ENCODE data around the gene RNF222.
A peak's percentile ranks its signal among the peaks of the same experiment; 100 is the strongest.

RNF222 gene

DNA sequence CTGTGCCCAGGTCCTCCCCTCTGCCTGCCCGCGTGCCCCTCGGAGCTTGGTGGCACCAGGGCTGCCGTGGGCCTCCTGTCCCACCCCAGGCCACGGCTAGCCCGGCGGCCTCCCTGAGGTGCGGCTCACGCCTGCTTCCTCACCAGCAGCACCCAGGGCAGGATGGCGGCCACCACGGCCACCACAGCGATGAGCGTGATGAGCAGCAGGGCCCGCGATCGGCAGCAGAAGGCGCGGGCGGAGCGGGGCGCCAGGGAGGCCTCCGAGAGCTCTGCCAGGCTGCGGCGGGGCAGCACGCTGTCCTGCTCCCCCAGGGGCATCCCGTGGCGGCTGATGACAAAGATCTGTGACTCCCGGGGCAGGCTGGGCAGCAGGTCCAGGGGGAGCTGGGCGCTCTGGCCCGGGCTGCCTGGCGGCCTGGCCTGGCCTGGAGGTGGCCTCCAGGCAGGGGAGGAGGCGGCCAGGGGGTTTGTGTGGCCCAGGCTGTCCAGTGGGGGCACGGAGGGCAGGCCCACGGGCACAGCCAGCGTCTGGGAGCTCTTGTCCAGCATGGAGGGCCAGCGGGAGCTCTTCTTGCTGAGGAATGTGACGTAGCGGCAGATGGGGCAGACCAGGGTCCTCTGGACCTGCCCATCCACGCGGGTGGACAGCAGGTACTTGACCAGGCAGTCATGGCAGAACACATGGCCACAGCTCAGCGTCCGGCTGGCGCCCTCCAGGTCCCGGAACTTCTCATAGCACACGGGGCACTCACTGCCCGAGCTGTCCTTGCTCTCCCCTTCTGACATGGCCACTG lies 4.8 kb downstream of the RNF222 start:
- Histone ChIP-seq H3K36me3 (ENCODE audit: insufficient read depth, low read length) (no peaks in the 10 kb centered on the region), H3K4me3 (no peak overlapping the region), H3K27ac (no peak overlapping the region), H3K9ac (ENCODE audit: insufficient read length) (no peak overlapping the region), H3K9me3 (ENCODE audit: low read depth, low read length) (no peaks in the 10 kb centered on the region)
- DNase-seq (ENCODE audit: low read depth, low spot score), result no peak
- TF ChIP-seq POLR2AphosphoS5 (IDR thresholded peaks at IDR 0.05; ENCODE audit: borderline replicate concordance, low read depth, low read length) (no peak), EZH2 (IDR thresholded peaks at IDR 0.05) (no peak), FOXP2 (optimal IDR thresholded peaks at IDR 0.05; ENCODE audit: control extremely low read depth, extremely low read length, insufficient read depth) (no peak)

DNA sequence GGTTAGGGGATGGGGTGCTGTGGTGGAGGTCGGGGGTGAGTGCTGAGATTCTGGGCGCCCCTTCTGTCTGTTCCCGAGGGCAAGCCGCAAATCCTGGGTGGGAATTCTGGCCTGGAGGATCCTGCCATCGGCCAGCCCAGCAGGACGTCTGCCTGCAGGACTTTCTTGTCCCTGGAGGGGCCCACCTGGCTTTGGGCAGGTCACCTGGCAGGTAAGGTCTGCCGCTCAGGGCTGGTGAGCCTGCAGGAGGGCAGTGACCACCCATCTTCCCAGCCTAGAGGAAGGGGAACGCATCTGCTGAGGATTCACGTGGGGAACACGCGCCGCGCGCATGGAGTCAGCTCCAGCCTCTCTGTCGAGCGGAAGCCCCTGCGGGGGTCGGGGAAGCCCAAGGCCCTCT lies 5.4 kb downstream of the RNF222 start:
- no peak for TF ChIP-seq EZH2 (IDR thresholded peaks at IDR 0.05)
- no peak for TF ChIP-seq POLR2AphosphoS5 (IDR thresholded peaks at IDR 0.05; ENCODE audit: borderline replicate concordance, low read depth, low read length)
- no peak for TF ChIP-seq FOXP2 (optimal IDR thresholded peaks at IDR 0.05; ENCODE audit: control extremely low read depth, extremely low read length, insufficient read depth)
- H3K27ac ChIP-seq, result no peak overlapping the region

DNA sequence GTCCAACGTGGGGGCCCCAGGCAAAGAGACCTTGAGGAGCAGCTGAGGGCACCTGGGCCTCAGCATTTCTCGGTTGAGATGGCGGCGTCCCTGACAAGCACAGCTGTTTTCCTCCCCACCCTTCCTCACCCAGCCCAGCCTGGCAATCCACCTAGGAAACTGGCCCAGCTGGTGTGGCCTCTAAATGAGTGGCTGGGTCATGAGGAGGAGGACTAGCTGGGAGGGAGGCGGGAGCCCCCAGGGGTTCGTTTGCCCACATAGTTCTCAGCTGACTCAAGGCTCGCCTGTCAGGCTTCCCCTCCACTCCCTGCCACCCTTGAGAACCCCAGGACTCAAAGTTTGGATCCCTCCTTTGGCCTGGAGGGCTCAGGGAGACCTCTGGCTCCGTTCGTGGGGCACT lies 5.9 kb downstream of the RNF222 start:
- DNase-seq (ENCODE audit: low read depth, low spot score), result no peak
- H3K9me3 ChIP-seq (ENCODE audit: low read depth, low read length), result no peaks in the 10 kb centered on the region
- H3K9ac ChIP-seq (ENCODE audit: insufficient read length), result no peak overlapping the region
- no peak overlapping the region for H3K27ac ChIP-seq
- H3K36me3 ChIP-seq (ENCODE audit: insufficient read depth, low read length), result no peaks in the 10 kb centered on the region
- no peak for TF ChIP-seq POLR2AphosphoS5 (IDR thresholded peaks at IDR 0.05; ENCODE audit: borderline replicate concordance, low read depth, low read length)
- TF ChIP-seq FOXP2 (optimal IDR thresholded peaks at IDR 0.05; ENCODE audit: control extremely low read depth, extremely low read length, insufficient read depth), result no peak
- TF ChIP-seq EZH2 (IDR thresholded peaks at IDR 0.05), result no peak
- H3K4me3 ChIP-seq, result no peak overlapping the region

More for the DNA sequence above, 5.4 kb downstream of the RNF222 start:
- H3K4me3 ChIP-seq, result no peak overlapping the region
- H3K9me3 ChIP-seq (ENCODE audit: low read depth, low read length), result no peaks in the 10 kb centered on the region
- H3K9ac ChIP-seq (ENCODE audit: insufficient read length), result no peak overlapping the region
- DNase-seq (ENCODE audit: low read depth, low spot score), result no peak
- H3K36me3 ChIP-seq (ENCODE audit: insufficient read depth, low read length), result no peaks in the 10 kb centered on the region

DNA sequence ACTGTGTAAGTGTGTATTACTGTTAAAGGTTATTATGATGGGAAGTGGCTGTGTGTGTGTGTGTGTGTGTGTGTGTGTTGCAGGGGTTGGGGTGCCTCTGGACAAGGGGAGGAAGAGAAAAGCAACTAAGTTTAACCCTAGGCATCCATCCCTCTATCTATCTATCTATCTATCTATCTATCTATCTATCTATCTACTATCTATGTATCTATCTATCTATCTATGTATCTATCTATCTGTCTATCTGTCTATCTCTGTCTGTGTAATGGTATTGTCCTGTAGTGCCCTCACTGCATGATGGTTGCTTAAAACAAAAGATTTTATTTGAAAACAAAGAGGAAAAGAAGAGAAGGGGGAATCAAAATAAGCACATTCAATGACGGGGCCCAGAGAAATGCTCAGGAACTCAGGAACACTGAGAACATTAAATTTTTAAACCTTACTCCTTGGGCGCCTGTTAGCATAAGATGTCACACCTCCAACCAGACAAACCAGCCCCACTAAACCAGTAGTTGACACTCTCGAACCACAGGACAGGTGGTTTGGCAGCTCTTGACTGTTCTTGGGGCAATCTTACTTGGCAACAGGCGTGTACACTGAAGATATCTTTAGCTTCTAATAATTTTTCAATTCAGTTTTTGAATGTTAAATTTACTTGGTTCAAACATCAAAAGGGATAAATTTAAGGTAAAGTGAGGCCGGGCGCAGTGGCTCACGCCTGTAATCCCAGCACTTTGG lies 9.5 kb downstream of the RNF222 start:
- Histone ChIP-seq H3K9me3 (ENCODE audit: low read depth, low read length) (no peaks in the 10 kb centered on the region), H3K27ac (no peak overlapping the region), H3K4me3 (no peak overlapping the region), H3K9ac (ENCODE audit: insufficient read length) (no peak overlapping the region), H3K36me3 (ENCODE audit: insufficient read depth, low read length) (no peaks in the 10 kb centered on the region)
- no peak for DNase-seq (ENCODE audit: low read depth, low spot score)
- TF ChIP-seq POLR2AphosphoS5 (IDR thresholded peaks at IDR 0.05; ENCODE audit: borderline replicate concordance, low read depth, low read length), result no peak
- TF ChIP-seq FOXP2 (optimal IDR thresholded peaks at IDR 0.05; ENCODE audit: control extremely low read depth, extremely low read length, insufficient read depth), result no peak
- TF ChIP-seq EZH2 (IDR thresholded peaks at IDR 0.05), result no peak

DNA sequence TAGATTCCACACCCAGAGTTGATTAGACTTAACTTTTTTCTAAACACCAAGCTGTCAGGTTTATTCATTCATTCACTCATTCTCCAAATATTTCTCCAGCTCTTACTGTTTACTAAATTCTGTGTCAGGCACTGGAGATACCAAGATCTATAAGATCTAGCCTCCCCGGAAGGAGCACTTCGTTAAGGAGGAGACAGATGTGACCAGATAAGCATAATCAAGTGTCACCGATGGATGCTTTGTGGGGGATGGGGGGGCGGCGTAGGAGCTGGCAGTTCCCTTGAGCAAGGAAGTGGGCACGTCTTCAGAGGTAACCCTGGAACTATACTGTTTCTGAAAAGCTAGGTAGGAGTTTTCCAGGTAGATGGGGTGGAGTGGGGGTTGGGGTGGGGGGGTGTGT lies 10.8 kb downstream of the RNF222 start:
- no peak overlapping the region for H3K27ac ChIP-seq
- no peak for DNase-seq (ENCODE audit: low read depth, low spot score)
- H3K9me3 ChIP-seq (ENCODE audit: low read depth, low read length), result no peaks in the 10 kb centered on the region
- no peak overlapping the region for H3K4me3 ChIP-seq
- H3K9ac ChIP-seq (ENCODE audit: insufficient read length), result no peak overlapping the region
- TF ChIP-seq FOXP2 (optimal IDR thresholded peaks at IDR 0.05; ENCODE audit: control extremely low read depth, extremely low read length, insufficient read depth) (no peak), EZH2 (IDR thresholded peaks at IDR 0.05) (no peak)
- peaks cover 5% of the 10 kb centered on the region for H3K36me3 ChIP-seq (ENCODE audit: insufficient read depth, low read length)

DNA sequence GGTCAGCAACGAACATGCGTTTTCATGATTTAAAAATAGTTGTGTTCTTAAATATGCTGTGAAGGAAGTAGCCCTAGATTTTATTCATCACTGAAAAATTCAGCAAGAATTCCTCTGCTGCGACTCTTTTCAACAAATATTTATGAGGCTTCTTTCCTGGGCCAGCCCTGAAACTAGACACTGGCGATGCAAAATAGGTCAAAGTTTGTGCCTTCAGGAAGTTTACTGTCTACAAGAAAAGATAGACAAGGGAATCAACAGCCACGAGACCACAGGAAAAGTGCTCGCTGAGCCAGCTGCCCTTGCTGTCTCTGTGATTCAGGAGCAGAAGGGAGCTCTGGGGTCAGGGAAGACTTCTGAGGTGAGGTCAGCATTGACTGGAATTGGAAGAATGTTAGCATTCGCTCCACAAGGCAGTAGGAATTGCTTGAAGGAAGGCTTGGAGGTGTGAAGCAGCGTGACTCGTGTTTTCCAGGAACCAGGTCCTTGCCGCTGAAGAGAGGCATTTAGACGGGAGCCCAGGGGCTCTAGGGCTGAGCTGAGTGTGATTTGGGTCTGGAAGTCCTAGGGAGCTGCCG lies 12.7 kb downstream of the RNF222 start:
- TF ChIP-seq FOXP2 (optimal IDR thresholded peaks at IDR 0.05; ENCODE audit: control extremely low read depth, extremely low read length, insufficient read depth) (no peak), POLR2AphosphoS5 (IDR thresholded peaks at IDR 0.05; ENCODE audit: borderline replicate concordance, low read depth, low read length) (no peak), EZH2 (IDR thresholded peaks at IDR 0.05) (no peak)
- Histone ChIP-seq H3K27ac (peak overlapping the region; percentile 42; the same call in 1 of the 2 replicates), H3K4me3 (no peak overlapping the region), H3K9me3 (ENCODE audit: low read depth, low read length) (no peaks in the 10 kb centered on the region), H3K9ac (ENCODE audit: insufficient read length) (no peak overlapping the region), H3K36me3 (ENCODE audit: insufficient read depth, low read length) (peaks cover 25% of the 10 kb centered on the region)
- DNase-seq (ENCODE audit: low read depth, low spot score), result no peak

DNA sequence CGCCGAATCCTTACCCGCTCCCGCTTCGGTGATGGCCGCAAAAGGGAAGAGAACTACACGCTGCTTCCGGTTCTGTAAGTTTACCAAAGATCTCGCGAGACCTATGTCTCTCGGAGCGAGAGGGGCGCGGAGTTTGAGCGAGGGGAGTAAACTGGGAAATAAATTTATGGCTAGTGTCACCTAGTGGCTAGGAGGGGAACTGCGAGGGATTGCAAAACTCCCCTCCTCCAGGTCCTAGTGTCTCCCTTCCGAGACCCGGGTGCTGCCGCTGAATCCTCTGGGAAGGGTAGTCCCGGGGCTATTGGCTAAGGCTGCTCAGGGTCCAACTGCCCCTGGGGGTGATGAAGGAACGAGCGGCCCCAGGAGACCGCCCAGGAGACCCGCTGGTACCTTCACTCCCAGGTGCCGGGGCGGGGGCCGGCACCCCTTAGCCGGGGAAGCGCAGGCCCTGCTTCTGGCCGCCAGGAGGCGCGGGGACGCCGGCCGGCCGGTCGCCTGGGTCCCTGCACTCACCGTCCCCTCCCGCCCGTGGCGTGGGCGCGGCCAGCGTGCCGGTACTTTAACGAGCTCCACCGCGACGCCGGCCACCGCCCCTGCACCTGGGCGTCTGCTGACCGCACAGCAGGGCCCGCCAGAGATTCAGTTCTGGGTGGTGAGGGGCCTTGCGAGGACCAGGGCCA lies 14.3 kb downstream of the RNF222 start, which contains the start of gene RPL26:
TSS of gene RPL26 (minus strand) at position 51 of the 680 bp plus-strand sequence. CDS start 883 bp downstream, outside the sequence.
- Histone ChIP-seq H3K9me3 (ENCODE audit: low read depth, low read length) (no peaks in the 10 kb centered on the region), H3K9ac (ENCODE audit: insufficient read length) (peak within 1 kb of the TSS; percentile 98), H3K36me3 (ENCODE audit: insufficient read depth, low read length) (peaks cover 41% of the 10 kb centered on the region), H3K27ac (peak within 1 kb of the TSS; percentile 87), H3K4me3 (peak within 1 kb of the TSS; percentile 88)
- TF ChIP-seq POLR2AphosphoS5 (IDR thresholded peaks at IDR 0.05; ENCODE audit: borderline replicate concordance, low read depth, low read length), result peak; percentile 91; the same call in 1 of the 2 replicates
- TF ChIP-seq EZH2 (IDR thresholded peaks at IDR 0.05), result no peak
- TF ChIP-seq FOXP2 (optimal IDR thresholded peaks at IDR 0.05; ENCODE audit: control extremely low read depth, extremely low read length, insufficient read depth), result peak; percentile 43
- DNase-seq (ENCODE audit: low read depth, low spot score), result peak; percentile 81

DNA sequence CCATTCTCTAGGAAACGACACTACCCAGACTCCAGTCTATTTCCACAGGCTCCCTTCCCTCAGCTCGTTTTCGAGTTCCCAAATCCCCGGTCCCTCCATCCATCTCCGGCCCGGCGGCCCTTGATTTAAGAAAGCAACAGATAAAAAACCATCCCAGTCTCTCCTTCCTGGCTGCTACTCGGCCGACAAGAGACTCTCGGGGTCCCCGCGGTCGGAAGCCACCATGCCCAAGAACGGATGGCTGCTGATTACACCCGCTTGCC lies 14.8 kb downstream of the RNF222 start:
- peak overlapping the region; percentile 88 for H3K4me3 ChIP-seq
- TF ChIP-seq EZH2 (IDR thresholded peaks at IDR 0.05), result no peak
- no peak; the same call in 1 of the 2 replicates for TF ChIP-seq POLR2AphosphoS5 (IDR thresholded peaks at IDR 0.05; ENCODE audit: borderline replicate concordance, low read depth, low read length)
- no peak for TF ChIP-seq FOXP2 (optimal IDR thresholded peaks at IDR 0.05; ENCODE audit: control extremely low read depth, extremely low read length, insufficient read depth)
- peaks cover 46% of the 10 kb centered on the region for H3K36me3 ChIP-seq (ENCODE audit: insufficient read depth, low read length)
- peak overlapping the region; percentile 98 for H3K9ac ChIP-seq (ENCODE audit: insufficient read length)
- DNase-seq (ENCODE audit: low read depth, low spot score), result no peak
- H3K9me3 ChIP-seq (ENCODE audit: low read depth, low read length), result no peaks in the 10 kb centered on the region
- peak overlapping the region; percentile 87 for H3K27ac ChIP-seq
